Stimulated activated CD4-positive, alpha-beta T cell treated with anti-CD3 and anti-CD28 coated beads, Interleukin-4, amount 100 ng/mL, for 4 hours (primary cell): ENCODE measurements around the gene ANKRD10.
"Not testable (repeated sequence)": the region's sequence is repeated elsewhere in the genome, so short reads cannot be mapped to it uniquely, and the experiment has no call there.

Experiments used
- DNase-seq, 2 experiments: peaks; one replicate each; pipeline ENCODE4 v3.0.0-alpha.2; 2020

ANKRD10 gene

DNA sequence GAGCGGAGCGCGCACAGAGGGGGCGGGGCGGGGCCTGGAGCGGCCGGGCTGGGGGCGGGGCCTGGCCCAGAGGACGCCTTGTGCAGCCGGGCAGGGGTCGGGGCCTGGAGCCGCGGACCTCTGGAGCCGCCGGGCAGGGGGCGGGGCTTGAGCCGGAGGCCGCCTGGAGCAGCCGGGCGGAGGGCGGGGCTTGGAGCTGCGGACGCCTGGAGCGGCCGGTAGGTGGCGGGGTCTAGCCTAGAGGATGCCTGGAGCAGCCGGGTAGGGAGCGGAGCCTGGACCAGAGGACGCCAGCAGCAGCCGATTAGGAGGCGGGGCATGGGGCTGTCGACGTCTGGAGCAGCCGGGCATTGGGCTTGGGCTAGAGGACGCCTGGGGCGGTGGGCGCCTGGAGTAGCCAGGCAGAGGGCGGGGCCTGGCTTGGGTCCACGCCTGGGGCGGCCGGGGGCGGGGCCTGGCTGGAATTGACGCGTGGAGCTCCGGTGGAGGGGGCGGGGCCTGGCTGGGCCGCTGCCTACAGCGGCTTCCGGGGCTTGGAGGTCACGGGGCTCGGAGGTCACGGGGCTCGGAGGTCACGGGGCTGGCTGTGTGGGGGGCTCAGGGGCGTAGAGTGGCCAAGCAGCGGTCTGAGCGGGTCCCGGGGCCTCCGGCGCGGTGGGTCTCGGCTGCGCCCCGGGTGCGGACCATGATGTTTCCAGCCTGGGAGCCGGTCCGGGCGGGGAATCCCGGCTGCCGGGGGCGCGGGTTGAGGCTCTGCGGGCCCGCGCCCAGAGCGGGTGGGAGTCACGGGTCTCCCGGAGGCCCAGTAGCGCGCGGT lies at the start of gene ANKRD10:
ANKRD10 (minus strand) TSS at position 13 of the 817 bp plus-strand sequence. CDS start 135 bp downstream, outside the sequence.
- DNase-seq: peak; percentile 90 to 96

DNA sequence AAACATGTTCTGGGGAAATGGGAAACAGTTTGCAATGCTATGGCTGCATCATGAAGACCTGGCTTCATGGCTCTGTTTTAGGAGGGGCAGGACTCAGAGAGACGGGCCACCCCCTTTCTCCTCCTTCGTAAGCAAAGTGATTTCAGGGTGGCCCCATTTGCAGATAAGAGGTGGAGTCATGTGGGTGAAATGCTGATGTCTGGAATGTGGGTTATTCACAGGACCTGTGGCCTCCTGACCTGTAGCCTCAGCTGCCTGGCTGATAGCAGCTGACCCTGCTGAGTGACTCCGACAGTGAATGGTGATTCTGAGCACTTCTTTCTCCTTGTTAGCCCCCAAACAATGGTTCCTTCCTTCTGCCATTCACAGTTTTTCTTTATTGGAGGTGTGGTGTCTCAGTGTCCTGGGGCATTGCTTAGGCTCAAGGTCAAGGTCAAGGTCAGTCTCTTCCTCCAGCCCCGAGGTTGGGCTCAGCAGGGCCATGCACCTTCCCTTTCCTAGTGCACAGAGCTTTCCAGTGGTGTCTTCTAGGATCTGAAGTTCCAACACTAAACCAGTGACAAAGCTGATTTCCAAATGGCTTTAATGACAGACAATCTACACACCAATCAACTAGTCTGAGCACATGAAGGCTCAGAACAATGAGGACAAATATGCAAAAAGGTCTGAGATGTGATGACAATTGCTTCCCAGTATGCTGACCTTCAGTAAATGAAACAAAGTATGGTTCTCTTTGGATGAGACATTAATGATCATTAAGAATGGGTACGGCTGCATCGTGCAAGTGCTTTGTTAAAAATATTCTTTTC lies 49.6 kb upstream of the ANKRD10 start:
- no peak for DNase-seq

DNA sequence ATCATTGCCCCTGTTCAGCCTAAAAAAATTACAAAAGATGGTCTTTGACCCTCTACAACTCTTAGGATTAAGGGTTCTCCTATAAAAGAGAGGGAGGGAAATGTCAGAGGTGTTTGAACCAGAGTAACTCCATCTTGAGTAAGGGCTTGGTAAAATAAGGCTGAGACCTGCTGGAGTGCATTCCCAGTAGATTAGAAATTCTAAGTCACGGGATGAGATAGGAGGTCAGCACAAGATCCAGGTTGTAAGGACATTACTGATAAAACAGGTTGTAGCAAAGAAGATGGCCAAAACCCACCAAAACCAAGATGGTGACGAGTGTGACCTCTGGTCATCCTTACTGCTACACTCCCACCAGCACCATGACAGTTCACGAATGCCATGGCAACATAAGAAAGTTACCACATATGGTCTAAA lies 48.7 kb upstream of the ANKRD10 start:
- no peak for DNase-seq

DNA sequence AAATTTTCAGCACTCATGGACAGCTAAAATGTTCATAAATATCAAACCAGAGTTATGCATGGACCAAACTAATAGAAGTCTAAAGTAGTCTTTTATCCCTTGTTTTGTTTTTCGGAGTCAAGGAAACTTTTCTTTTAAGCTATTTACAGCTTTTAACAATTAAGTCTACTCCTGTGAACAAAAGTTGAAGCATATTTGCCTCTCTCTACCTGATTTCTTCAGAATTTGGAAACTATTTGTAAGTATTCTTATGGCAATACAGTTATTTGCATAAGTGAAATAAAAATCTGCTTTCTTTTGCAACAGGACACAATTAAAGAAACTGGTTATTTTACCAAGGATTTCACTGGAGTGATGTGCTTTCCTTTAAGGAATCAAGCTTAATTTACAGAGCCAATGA lies 47.1 kb upstream of the ANKRD10 start:
- DNase-seq: no peak

DNA sequence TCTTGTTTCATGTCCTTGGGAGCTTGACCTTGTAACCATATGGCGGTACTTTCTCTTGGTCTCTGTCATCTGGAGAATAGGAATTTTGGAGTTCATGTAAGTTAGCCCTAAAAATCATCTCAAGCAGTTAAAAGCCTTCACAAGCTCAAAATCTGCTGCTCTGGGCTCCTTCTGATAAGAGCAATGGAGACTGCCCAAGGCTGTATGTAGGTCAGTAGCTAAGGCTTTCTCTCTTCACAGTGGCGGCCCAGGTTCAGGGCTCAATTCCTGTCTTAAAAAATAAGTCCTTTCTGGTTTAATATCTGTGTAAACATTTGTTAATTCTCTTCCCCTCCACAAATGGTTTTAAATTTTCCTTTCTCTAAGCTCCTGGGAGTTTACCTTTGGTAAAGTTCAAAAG lies 45.3 kb upstream of the ANKRD10 start:
- no peak for DNase-seq

DNA sequence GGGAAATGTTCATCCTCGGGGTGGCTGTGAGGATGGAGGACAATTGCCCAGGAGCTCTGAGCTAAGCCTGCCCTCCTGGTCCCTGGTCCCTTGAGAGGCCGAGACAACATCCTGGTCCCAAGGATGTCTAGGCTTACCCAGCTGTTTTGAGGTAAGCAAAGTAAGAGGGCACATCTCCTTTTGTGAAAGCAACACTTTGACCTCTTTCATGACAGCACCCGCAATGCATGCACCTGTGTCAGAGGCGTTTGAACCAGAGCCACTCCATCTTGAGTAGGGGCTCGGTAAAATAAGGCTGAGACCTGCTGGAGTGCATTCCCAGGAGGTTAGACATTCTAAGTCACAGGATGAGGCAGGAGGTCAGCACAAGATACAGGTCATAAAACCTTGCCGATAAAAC lies 43.1 kb upstream of the ANKRD10 start:
- no peak for DNase-seq

DNA sequence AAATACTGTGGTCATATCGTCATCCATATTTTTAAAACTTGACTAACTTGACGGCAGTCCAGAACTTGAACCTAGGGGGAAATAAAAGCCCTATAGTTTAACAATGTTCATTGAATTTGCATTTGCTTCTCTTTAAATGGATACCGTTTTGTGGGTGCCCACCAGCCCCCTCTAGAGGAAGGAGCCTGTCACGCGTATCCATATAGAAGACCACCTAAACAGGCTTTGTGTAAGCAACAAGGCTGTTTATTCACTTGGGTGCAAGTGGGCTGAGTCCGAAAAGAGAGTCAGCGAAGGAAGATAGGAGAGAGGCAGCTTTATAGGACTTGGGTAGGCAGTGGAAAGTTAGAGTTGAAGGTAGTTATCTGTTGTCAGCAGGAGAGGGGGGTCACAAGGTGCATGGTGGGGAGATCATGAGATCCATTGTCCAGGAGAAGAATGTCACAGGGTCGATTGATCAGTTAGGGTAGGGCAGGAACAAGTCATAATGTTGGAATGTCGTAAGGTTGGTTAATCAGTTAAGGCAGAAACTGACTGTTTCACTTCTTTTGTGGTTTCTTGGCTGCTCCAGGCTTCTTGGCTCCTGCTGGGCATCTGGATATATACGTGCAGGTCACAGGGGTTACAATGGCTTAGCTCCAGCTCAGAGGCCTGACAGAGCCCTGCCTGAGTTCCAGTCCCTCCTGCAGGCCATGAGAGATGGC lies 42.5 kb upstream of the ANKRD10 start:
- DNase-seq: no peak

DNA sequence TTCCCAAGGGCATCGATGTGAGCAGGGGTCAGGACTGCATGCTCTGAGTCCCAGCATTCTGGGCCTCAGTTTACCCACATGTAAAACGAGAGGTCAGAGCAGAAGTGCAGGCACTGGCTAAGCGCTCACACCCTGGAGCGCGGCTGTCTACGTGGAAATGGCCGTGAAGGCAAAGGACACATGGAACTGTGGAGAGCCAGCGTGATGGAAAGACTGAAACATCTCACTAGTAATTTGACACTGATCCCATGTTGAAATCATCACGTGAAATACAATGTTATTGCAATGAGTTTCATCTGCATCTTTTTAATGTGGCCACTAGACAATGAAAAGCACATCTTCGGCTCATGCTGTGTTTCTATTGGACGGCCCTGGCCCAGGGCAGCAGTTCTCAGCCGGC lies 41.3 kb upstream of the ANKRD10 start:
- not testable (repeated sequence) for DNase-seq

DNA sequence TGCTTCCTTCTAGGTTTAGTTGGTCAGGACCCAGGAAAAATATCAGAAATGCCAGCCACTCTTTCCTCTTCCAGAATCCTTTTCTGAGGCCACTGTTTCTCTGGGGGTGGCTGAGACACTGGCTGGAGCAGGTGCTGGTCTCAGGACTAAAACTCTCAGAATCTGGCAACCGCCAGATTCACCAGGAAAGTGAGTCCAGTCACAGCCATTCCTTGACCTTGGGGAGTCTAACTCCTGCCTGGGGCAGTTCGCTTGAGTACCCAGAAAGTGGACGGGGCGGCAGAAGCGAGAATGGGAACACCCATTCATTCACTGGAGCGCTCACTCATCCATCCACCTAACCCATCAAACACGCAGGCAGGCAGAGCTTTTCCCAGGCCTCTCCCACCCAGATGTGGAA lies 40.7 kb upstream of the ANKRD10 start:
- not testable (repeated sequence) for DNase-seq

DNA sequence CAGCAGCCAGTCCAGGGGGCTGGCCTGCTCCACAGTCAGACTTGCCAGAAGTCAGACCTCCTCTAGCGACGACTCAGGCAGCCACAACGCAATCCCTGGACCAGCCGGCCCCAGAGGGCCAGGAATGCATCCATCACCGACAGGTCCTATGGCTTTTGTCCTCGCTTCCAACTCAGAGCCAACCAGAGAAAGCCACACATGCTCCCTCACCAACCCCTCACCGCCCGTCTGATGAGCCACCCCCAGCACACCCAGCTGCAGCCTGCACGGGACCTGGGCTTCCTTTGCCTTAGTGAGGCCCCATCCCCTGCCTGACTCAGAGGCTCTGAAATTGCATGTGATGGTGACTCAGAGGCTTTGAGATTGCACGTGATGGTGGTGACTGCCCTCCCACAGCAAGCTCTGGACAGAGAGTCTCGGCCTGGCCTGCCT lies 40.2 kb upstream of the ANKRD10 start:
- peak; percentile 33 for DNase-seq

DNA sequence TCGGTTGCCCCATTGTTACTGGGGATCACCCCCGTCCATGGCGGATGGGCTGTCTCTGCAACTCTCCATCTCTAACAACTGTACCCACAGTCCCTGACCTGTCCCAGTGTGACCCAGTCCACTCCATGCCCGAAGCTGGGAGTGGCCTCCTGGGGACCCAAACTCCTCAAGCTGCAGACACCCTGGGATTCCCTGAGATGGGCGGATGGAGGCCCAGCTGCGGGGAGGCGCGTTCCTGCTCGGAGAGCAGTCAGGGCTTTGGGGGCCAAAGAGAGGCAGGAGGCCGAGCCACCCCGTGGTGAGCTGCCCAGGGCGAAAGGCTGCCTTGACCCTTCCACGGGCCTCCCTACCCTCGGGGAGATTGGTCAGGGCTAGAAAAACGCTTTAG lies 39.7 kb upstream of the ANKRD10 start:
- not testable (repeated sequence) for DNase-seq

DNA sequence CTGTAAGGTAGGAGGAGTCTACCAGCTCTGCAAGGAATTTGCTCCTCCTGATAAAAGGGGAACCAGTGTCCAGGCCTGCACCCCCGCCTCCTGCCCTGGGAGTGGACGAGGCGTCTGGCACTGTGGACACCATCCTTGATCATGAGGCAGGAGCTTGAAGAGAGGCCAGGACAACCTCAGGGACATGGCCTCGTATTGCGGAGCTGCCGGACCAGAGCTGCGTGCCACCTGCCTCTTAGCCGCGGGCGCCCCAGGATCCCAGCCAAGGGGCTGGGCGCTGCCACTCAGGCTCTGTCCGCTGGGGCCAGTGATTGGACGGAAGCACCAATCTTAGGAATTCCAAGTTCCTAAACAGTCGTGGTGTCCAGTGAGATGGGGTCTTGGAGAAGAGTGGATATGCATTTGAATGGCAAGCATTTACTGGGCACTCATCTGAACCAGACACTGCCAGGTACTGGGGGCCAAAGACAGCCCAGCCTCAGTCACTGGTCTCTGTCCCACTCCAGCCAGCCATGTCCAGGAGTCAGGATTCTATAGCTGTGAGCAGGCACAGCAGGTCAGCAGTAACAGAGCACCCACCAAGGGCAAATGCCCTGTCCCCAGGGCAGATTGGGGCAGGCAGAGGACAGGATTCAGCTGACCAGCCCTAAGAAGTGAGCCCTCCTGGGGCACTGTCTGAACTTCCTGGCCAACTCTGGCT lies 39.1 kb upstream of the ANKRD10 start:
- no peak for DNase-seq

DNA sequence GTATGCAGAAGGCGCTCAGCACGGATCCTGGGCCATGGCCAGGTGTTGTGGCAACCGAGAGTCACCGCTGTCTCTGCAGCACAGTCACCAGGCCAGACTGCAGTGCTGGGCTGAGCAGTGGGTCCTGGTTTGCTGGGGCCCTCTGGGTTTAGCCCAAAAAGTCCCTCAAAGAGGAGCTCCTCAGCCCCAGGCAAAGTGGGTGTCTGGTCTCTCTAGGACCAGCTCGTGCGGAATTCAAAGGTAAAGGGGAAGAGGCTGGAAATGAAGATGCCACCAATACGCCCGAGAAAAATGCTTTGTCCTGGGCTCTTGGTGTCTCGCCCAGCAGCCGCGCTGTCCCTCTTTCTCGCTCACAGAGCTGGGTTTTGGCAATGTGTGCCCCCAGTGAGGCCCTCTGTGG lies 38.5 kb upstream of the ANKRD10 start:
- no peak for DNase-seq

DNA sequence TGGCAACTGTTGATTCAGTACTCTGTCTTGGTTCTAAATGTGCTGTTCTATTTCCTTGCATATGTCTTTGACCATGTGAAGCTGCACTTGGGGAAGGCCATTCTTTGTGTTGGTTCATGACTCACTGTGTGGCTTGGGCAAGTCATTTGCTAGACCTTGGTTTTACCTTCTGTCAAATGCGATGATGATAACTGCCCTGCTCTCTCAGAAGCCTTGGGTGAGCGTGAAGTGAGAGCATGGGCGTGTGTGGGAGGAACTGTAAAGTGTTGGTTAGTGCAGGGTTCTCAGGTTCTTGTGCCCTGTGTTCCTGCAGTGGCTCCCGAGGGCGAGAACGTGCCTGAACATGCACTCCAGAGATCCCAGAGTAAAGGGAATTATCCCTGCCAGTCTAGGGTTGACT lies 37.3 kb upstream of the ANKRD10 start:
- DNase-seq: not testable (repeated sequence)

DNA sequence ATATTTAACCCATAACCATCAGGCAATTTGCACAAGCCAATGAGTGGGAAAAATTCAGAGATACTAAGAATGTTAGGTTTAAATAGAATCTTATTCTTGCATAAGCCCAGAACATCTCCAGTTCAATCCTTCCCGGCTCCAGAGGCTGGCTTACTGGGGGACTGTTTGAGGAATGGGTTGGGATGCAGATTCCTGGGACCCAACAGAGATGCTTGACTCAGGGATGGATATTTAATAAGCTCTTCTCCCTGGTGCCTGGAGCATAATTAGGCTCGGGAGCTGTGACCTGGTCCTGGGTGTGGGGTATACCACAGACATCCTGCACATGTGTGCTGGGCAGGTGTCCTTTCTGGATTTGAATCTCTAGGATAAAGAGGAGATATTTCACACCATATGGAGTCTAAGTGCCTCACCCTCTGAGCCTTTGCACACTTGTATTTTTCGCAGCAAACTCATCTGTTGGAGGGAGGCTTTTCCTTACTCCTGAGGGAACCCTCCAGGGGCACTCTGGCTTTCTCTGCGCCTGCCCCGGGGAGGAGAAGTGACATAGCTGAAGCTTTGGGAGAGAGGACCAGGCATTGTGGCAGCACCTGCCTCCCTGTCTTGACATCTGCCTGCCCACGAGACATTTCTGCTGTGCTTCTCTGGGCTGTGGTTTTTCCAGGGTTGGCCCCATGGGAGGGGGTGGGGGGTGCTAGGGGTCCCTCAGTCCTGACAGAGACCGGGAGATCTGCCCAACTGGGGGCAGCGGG lies 36.1 kb upstream of the ANKRD10 start:
- no peak for DNase-seq

DNA sequence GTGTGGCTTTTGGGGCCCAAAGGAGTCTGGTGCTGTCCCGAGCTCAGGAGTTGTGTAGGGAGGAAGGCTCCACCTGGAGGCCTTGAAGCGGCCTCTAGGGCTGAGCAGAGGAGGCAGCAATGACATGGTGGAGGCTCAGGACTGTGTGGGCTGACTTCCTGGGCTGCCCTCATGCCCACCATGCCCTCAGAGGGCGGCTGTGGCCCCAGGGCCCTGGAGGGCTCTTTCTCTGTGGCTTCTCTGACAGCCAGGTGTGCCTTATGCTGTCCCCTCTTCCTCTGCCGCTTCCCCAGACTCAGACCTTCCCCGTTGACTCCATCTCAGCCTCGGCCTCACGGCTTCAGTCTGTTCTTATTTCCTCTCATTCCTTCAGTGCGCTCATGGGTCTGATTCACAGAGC lies 35.5 kb upstream of the ANKRD10 start:
- no peak for DNase-seq

DNA sequence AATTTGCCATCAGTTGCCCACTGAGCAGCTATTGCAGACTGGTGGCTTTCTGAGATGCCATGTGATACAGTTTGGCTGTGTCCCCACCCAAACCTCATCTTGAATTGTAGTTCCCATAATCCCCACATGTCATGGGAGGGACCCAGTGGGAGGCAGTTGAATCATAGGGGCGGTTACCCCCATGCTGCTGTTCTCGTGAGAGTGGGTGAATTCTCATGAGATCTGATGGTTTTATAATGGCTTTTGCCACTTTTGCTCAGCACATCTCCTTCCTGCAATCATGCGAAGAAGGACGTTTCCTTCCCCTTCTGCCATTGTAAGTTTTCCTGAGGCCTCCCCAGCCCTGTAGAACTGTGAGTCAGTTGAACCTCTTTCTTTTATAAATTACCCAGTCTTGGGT lies 34.8 kb upstream of the ANKRD10 start:
- no peak for DNase-seq

DNA sequence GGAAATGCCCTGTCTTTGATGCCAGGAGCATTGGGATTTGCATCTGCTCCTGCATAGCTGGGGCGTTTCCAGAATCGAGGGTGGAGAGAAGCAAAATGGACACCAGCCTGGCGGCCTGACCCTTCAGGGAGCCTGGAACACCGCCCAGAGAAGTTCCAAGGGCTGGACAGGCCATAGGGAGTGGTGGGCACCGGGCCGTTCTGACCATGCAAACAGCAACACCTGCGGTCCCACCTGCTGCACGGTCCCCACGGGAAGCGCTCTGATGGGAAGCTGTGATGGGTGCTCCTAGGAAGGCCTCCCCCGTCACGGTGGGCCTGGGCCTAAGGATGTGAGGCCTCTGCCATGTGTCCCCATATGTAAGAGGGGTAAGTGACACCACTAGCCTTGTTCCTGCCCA lies 34.2 kb upstream of the ANKRD10 start:
- DNase-seq: no peak

DNA sequence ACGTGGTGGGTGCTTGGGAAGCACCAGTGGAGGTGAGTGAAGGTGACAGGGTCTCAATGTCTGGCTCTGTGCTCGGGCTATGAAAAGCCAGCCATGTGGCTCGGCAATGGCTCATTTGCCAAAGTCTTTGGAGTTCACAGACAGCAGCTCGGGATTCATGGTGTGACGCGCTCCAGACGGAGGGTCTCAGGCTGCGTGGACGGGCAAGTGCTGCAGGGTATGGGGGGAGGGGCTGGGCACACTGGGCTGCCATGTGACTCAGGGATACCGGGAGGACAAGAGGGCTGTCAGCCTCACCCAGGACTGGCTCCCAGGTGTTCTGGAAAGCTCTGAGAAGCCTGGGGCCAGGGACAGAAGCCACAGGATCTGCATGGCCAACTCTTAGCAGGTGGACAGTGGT lies 32.5 kb upstream of the ANKRD10 start:
- DNase-seq: not testable (repeated sequence)

DNA sequence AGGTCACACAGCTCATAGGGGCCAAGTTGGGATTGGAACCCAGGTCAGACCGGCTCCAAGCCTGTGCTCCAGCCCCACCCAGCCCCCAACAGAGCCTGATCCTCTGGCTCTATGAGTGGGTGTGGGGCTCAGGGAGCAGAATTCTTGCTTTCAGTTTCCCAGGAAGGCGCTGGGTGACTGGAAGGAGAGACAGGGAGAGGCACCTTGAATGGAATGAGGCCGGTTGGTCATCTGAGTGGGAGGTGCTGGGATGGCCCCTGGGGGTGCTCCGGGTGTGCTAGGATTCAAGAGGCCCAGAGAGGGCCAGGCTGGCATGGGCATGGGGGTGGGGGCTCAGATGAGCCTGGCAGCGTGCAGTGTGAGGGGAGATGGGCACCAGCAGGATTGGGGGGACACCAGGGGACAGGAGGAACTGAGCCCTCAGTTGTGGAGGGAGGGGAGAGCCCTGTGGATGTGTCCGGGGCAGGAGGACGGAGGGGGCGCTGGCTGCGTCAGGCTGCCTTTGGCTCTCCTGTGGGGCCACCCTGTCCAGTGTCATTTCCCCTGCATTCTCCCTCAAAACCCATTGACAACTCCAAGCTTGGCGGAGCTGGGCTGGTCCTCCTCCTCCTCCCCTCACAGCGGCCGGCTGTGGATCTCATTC lies 31.2 kb upstream of the ANKRD10 start:
- DNase-seq: no peak
